GM19463 (cell line): ENCODE data around the gene TRIB2.
A peak's percentile ranks its signal among the peaks of the same experiment; 100 is the strongest.

Experiments used
- ATAC-seq: cut with Tn5 transposase; IDR thresholded peaks from one replicate; pipeline ENCODE4 v1.9.1; 2021; ENCODE audit warnings: mild to moderate bottlenecking, moderate library complexity; ENCODE audit not compliant: unreplicated experiment

The TRIB2 gene

DNA sequence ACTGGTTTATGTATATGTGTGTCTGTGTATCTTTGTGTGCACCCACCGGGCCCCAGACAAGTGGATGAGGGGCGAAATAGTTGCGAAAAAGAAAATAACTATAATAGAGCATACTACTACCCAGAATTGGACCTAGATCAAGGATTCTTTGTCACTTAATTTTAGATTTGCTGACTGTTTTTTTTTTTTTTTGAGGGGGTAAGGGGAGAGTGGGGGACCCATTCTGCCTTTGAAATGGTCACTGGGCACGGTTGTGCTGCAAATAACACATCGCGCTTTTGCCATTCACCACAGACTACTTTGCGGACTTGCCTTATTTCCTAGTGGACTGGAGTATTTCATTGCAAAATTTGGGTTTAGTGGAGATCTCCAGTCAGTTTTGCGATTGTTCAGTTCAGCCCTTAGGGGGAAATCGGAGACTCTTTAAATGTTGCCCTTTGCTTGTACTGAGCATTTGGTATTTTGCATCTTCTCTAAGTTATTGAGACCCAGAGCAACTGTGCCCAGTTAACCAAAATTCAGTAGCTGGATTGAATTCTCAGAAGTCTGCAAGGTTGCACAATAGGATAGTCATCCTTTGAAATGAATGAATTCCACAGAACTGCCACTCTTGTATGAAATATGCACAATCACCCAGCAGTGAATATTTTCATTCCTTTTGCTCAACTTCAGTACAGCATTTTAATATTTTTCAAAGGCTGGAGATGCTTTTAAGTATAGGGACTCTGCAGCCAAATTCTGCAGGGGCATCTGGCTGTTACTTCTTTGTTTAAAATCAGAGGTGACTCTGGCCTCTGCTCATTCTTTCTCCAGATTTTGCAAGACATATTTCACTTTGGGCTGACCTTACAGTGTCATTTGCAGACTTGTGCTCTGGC is 2.9 kb downstream of the TRIB2 start:
- ATAC-seq, result no peak

DNA sequence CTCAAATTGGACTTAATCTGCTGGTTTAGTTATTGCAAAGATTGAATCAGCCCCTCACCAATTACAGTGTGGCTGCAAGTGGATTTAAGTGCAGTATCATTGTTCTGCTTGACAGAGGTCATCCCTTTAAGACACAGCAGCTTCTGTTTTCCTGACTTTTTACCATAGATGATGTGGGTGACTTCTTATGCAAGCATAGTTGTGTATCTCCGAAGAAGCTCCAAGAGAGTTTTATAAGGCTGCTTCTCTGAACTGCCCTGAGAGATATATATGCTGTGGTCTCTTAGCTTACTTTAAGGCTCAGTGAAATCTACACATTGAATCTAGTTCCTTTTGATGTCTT is 3.5 kb downstream of the TRIB2 start:
- no peak for ATAC-seq

GRCh38 chr2:12720754-12721378 is 4.1 kb downstream of the TRIB2 start:
- no peak for ATAC-seq

DNA sequence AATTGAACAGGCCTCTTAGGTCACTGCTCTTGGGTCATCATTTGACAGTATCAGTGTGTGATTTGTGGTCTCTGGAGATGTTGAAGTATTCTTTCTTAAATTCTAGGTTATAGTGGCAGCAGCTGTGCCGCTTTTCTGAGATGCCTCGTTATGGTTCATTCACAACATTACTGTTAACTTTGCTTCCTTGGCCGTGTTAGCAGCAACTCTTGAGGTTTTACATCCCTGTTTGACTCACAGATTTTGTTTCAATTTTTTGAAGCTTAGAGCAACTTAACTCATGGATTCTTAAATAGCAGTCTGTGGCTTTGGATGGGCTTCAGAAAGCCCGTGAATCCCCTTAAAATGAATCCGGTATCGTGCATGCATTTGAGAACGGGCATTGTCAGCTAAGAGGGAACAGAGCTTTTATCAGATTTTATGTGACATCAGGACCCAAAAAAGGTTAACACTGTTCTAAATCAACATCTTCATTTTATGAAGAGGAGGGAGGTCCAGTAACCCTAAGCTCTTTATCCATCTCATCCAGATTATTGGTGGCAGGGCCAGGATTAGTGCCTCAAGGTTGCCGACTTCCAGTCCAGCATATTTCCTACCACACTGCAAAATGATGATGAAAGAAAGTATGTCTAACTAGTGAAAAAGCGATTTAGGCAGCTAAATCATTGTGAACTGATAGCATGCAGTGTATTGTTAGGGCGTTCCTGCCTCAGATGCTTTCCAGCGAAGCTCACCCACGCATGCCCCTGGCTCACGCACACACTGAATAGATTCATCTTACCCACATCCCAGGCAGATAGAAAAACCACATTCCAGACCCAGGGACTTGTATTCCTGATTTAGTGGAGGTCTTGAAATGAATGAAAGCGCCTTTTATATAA is 5.1 kb downstream of the TRIB2 start:
- no peak for ATAC-seq

DNA sequence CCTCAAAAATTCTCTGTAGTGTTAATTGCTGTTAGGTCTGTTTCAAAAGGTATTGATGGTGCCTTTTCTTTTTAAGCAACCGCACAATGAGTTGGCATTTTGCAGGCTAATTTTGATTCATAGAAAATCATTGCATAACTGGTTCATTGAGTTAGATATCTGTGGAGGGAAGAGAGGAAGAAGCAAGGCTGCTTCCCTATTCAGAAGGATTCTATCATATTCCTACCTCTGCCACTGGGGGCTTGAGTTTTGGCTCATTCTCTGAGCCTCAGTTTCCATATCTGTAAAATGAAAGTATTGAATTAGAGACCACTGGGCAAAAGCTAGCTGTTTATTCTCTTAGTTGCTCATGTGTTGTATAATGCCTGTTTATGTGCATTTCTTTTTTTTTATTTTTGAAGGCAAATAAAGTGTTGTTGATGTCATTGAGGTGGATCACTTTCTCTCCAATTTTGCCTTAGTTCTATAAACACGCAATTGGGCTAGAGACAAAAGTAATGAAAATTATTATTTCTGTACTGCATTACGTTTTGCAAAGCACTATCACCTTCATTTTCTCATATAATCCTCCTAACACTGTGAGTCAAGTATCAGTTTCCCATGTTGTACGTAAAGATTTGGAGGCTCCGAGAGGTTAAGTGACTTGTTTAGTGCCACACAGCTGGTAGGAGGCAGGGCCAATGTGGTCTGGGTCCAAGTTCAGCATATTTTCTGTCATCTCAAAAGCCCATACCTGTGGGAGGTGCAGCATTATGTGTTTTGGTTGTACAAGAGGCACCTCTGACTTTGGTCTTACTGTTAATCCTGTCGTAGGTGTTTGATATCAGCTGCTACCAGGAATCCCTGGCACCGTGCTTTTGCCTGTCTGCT is 5.9 kb downstream of the TRIB2 start:
- no peak for ATAC-seq

- ATAC-seq, result no peak
Observed at GRCh38 chr2:12723736-12724463, 7.2 kb downstream of the TRIB2 start.

GRCh38 chr2:12725233-12726187 is 8.8 kb downstream of the TRIB2 start:
- no peak for ATAC-seq

DNA sequence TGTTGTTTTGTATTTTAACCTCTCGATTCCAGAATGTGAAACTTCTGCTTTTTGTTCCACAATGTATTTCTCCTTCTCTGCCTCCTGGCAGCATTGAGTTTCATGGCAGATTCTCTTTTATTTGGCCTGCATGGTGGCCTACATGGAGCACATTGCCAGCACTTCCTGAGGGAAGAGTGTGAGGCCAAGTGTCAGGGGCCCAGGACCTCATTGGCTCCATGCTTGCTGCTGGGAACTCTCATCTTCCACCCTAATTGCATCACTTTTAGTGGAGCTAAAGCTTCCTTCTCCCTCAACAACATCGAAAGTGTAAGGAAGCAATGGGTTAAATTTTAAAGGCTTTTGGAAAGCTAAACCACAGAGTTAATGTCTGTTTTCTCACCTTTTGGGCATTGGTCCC is 9.5 kb downstream of the TRIB2 start:
- no peak for ATAC-seq

DNA sequence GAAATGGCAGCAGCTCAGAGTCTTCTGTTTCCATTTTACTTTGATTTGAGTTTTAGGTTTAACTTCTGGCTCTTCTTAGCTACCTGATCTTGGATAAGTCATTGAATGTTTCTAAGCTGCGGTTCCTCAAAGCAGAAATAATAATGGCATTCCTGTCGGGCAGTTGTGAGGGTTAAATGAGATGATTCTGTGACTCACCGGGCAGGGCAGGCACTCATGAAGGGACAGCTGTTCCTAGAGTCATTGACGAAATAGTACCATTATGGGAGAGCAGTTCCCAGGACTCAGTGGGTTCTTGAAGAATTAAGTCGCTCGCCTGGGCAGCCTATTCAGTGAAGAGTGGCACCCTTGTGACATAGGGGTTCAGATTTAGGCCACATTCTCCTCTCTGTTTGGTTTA is 10.3 kb downstream of the TRIB2 start:
- ATAC-seq, result no peak

- ATAC-seq, result no peak
Observed at GRCh38 chr2:12727641-12728040, 10.9 kb downstream of the TRIB2 start.

DNA sequence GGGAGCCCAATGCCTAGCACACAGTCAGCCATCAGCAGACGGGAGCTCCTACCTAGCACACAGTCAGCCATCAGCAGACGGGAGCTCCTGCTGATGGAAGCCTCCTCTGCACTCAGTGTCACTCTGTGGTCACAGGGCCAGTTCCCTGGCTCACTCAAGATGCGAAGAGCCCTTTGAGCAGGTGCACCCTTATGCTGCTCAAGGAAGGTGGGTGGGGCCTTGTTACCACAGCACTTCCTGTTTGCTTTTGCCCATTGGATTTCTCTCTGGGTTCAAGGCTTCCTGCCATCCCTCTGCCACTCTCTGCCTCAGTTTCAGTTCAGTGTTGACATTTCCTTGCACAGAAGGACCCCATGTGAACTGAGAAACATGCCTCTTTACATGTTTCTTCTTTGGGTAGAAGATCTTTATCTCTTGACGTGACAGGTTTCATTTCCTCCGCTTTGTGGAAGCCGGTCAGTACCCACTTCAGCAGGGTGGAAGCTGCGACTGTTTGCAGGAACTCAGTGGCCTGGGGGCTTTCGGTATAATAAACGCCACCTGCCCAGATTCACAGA is 11.6 kb downstream of the TRIB2 start:
- ATAC-seq, result peak; percentile 85

GRCh38 chr2:12730265-12730664 is 13.5 kb downstream of the TRIB2 start:
- no peak for ATAC-seq

DNA sequence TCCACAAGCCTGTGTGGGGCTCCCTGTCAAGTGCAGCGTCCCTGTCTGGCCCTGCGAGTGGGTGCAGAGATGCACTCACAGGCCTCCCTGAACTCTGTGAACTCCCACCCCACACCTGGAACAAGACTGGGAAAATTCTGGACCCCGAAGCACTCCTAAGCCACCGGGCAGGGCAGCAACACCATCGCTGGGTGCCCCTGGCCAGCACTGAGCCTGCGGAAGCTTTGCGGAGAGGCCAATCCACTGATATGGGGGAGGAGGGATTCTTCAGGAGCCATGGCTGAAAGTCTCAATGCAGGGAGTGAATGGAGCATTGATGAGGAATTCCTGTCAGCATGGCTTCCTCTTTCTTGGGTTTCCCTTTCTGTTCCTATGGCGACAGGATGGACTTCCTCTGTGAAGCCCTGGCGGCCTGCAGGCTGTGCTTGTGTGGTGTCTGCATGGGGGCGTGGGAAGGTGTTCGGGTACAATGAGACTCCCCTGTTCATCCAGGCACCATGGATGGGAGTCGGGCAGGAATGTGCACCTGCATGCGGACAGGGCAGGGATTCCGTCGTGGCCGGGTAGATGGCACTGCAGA is 15.1 kb downstream of the TRIB2 start:
- no peak for ATAC-seq

DNA sequence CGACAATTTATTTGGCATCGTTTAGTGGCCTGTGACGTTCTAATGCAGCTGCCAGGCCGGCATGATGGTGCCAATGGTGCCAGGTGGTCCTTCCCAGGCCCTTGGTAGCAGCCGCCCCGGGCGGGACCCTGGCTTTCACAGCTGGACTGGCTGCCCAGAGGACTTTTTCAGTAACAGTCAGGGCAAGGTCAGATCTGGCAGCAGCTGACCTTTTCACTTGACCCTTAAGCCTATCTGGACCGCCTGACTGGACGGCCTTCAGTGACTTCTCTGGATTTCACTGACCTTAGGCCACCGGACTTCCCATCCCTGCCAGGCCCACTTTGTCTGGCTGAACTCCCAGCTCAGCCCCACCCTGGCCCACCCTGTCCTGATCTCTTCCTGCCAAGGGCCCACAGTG is 15.9 kb downstream of the TRIB2 start:
- ATAC-seq, result no peak

DNA sequence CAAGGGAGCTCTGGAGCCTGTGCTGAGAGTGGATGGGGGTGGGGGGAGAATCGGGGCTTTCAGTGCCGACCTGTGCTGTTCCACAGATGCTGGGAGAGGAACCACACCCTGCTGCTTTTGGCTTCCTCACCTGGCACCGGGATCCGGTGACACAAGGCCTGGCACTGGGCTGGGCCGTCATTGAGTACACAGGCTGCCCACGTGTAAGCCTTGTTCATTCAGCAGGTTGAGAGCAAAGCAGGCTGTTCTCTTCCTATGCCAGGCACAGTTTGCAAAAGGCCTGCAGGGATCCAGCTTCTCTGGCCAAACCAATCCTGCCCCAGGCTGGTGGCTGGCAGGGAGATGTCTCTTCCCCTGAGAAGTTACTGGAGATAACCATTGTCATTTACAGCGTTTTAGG is 17.1 kb downstream of the TRIB2 start:
- ATAC-seq, result no peak

DNA sequence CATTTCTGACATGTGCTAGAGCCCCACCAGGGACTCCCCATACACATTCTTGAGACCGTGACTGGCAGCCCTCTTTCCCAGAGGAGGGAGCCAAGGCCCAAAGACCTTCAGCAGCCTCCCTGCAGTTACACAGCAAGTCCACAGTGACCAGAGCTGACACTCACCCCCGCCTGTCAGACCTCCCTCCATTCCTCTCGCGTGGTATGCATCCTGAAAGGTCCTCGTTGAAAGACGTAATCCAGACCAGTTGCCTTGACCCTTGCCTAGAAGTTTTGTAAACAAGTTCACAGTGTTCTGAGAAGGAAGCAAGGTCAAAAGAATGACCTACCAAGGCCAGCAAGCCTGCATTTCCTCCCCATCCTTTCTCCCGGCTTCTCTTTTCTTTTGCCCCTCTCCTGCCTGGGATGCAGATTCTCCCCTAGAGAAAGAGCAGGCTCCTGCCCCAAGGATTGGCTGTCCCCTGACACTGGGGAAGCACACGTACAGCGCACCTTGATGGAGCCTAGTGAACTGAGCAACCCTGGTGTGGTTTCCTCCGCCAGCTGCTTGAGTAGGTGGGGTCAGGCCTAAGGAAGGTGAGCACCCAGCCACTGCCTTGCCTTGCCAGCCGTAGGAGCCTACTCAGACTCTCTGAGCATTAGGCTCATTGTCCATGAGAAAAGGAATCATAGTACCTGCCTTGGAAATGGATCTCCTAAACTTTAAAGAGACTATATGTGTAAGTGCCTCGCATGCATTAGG is 18.3 kb downstream of the TRIB2 start:
- no peak for ATAC-seq

- no peak for ATAC-seq
Observed at GRCh38 chr2:12737297-12737696, 20.6 kb downstream of the TRIB2 start.
